H1 (cell line): ENCODE results near the gene OGDH. TPM values are rescaled to one million over a fixed set of nuclear protein-coding genes. Genes with fewer than 3 reads are reported as not detected.

Experiments
- E2F6 ChIP-seq: IDR thresholded peaks from 2 replicates; pipeline ENCODE4 v1.6.1; 2012; ENCODE audit warnings: inconsistent platforms
- POU5F1 ChIP-seq: IDR thresholded peaks from 2 replicates; pipeline ENCODE4 v1.6.1; 2011; ENCODE audit warnings: low read depth, mild to moderate bottlenecking, low read length, moderate library complexity
- RFX5 ChIP-seq: IDR thresholded peaks from 2 replicates; pipeline ENCODE4 v1.6.1; 2011; ENCODE audit warnings: low read depth, low read length, improper control_type of control experiment, borderline replicate concordance
- SIX5 ChIP-seq: IDR thresholded peaks from 2 replicates; pipeline ENCODE4 v1.6.1; 2011; ENCODE audit warnings: mild to moderate bottlenecking, low read depth, low read length
- TCF12 ChIP-seq: IDR thresholded peaks from 2 replicates; pipeline ENCODE4 v1.6.1; 2011; ENCODE audit warnings: low read depth, mild to moderate bottlenecking, low read length
- YY1 ChIP-seq: IDR thresholded peaks from 2 replicates; pipeline ENCODE4 v1.6.1; 2011; ENCODE audit warnings: low read depth, mild to moderate bottlenecking, low read length
- polyA plus RNA-seq, 7 experiments: library from polyadenylated mRNA; depleted of rRNA in 3 of 7; stranded (reverse) in 5 of 7; unstranded in 2 of 7; fragments of >200 nt in 5 of 7; fragments of 200-250 nt in 2 of 7; gene quantifications; 1 replicate in 5 of 7; 2 replicates in 1 of 7; 4 replicates in 1 of 7; pipeline versions ENCODE4 v1.2.1 to v1.2.3, GENCODE V29; 2011 to 2013; ENCODE audit warnings: missing spikeins in 2 of 7, mixed read lengths in 2 of 7
- total RNA-seq: library from RNA; stranded (reverse); fragmentation: NEBNext Ultra II Directional; extraction: Animal tissue kit (Norgen Biotek cat#: 25700); gene quantifications from 2 replicates; pipeline ENCODE4 v1.2.1, GENCODE V29; 2021

Gene OGDH
- total and polyA plus RNA-seq, 2 of the 8 experiments (the other 6 are each of a cell fraction or from before 2014, with no cell fraction given) = 71.6 to 91.6 TPM

DNA sequence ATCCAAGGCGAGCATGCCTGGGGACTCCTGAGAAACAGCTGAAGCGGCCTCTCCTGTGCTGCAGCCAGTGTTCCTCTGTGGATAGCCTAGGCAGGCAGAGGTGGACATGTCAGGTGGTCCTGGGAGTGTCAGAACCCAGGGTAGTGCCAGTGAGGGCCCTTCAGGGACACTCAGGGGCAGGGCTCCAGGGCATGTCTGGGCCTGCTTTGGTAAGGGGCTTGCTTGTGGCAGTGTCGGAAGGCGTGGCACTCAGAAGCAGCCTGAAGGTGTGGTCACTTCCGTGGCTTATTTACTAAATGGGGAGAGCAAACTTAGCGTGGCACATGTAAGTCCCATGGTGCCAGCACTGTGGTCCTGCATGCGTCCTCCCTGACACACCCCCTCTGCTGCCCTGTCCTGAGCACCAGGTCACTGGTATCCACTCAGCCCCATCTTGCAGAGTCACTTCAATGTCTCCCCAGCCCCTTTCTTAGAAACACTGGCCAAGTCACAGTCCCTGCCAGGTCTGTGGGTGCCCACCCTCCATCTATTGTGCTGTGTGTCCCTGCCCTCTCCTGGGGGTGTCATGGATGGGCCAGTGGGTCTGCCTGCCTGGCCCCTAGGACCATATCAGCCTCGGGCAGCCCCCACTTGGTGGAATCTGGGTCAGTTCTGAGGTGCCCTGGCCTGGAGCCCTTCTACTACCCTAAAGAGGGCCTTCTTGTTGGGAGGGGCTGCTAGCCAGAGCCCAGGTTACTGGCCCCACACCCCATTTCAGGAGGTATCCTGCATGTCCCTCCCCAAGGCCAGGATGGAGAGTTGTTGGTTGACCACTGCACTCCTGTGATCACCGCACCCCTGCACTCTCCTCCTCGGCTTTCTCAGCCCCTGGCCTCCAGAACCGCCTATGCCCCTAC is 148.6 kb downstream of the OGDH start (continued):
- TF ChIP-seq RFX5 = no peak
- no peak for TF ChIP-seq E2F6
- TF ChIP-seq SIX5 = no peak
- no peak for TF ChIP-seq POU5F1
- TF ChIP-seq YY1 = no peak
- TF ChIP-seq TCF12 = no peak
- TF ChIP-seq, all 59 proteins: peak for 0
